ENCODE measurements around the gene KCNG3.

DNA sequence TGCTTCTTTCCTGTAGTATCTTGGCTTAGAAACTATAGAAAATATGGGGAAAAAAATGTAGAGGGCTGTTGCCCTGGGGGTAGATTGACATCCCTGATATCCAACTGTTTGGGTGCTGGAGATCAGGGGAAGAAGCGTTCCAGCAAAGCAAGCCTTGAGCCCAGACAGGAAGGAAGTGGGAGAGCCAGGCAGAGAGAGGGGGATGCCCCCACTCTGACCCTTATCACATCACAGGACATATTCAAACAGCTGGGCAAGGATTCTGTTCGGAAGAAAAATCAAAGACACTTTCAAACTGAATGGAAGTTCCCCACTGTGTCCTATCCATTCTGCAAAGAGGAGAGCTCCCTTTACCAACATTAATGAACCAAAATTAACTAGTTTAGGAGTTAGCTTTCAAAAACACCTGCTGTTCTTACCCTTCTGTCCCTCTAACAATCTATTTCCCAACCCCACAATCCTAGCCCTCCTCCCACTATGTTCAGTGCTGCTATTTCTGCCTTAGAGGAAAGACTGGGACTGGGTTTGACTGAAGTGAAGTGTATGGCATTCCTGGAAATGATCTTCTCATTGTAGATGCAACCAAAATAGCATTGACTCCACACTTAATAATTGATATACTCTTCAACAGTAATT, 16.9 kb upstream of the KCNG3 start:
- TF ChIP-seq POLR2A (IDR thresholded peaks at IDR 0.05) (no peak), POLR2AphosphoS5 (IDR thresholded peaks at IDR 0.05) (no peak)
